Caco-2 (cell line): Measurements from ENCODE around the gene PHIP. TPM values are rescaled to one million over a fixed set of nuclear protein-coding genes. Genes with fewer than 3 reads are reported as not detected.

Source experiments
- BruUV-seq: library from RNA; stranded (reverse); fragments of 400-500 nt; replicated peaks from 2 replicates; lab custom pipeline; 2021; lab: Mats Ljungman, UMichigan
- CTCF ChIA-PET: fragments of 300-600 bp; sonication (Branson Sonifier 250); formaldehyde crosslinking; loops from one replicate; lab custom pipeline; 2022; ENCODE audit warnings: antibody characterized with exemption; lab: Charles Lee
- POLR2A ChIA-PET: fragments of 300-600 bp; sonication (Branson Sonifier 250); formaldehyde crosslinking; loops from one replicate; lab custom pipeline; 2022; ENCODE audit warnings: antibody characterized with exemption; lab: Charles Lee
- DNase-seq, 2 experiments: peaks; one replicate each; pipeline versions ENCODE4 v3.0.0 to v3.0.0-alpha.2; 2020 to 2022
- H3K27me3 ChIP-seq: replicated peaks from 2 replicates; pipeline ENCODE4 v1.6.0; 2011; ENCODE audit warnings: low read length; ENCODE audit not compliant: control insufficient read depth, insufficient read depth
- H3K36me3 ChIP-seq: 2 replicates; pipeline ENCODE4 v1.5.1; 2011; ENCODE audit warnings: low read length; ENCODE audit not compliant: control insufficient read depth, insufficient read depth
- H3K4me1 ChIP-seq: fragments of 250-450 bp; sonication (Bioruptor Pico); 2 replicates; pipeline ENCODE4 v1.5.1; 2020; ENCODE audit warnings: mild to moderate bottlenecking
- H3K4me3 ChIP-seq: 2 replicates; pipeline ENCODE4 v1.5.1; 2011; ENCODE audit warnings: low read depth, mild to moderate bottlenecking, control low read depth, low read length
- H3K9me3 ChIP-seq: fragments of 250-450 bp; sonication (Bioruptor Pico); 2 replicates; pipeline ENCODE4 v1.5.1; 2020; ENCODE audit warnings: mild to moderate bottlenecking, moderate library complexity
- H3K27ac Mint-ChIP-seq: one replicate; pipeline ENCODE4 v1.8.0; 2022; ENCODE audit warnings: mixed read lengths; ENCODE audit not compliant: unreplicated experiment
- H3K27me3 Mint-ChIP-seq: one replicate; pipeline ENCODE4 v1.8.0; 2022; ENCODE audit warnings: mixed read lengths; ENCODE audit not compliant: insufficient read depth, unreplicated experiment
- H3K36me3 Mint-ChIP-seq: one replicate; pipeline ENCODE4 v1.8.0; 2022; ENCODE audit warnings: mild to moderate bottlenecking, mixed read lengths; ENCODE audit not compliant: insufficient read depth, unreplicated experiment
- H3K4me1 Mint-ChIP-seq: one replicate; pipeline ENCODE4 v1.8.0; 2022; ENCODE audit warnings: low read depth, mixed read lengths; ENCODE audit not compliant: unreplicated experiment
- H3K4me3 Mint-ChIP-seq: one replicate; pipeline ENCODE4 v1.8.0; 2022; ENCODE audit warnings: mild to moderate bottlenecking, moderate library complexity, mixed read lengths; ENCODE audit not compliant: unreplicated experiment
- H3K9me3 Mint-ChIP-seq: one replicate; pipeline ENCODE4 v1.8.0; 2022; ENCODE audit warnings: mixed read lengths; ENCODE audit not compliant: unreplicated experiment
- CTCF ChIP-seq, 2 experiments: fragments of 200-600 bp in 1 of 2; IDR thresholded peaks; 1 replicate in 1 of 2; 2 replicates in 1 of 2; pipeline versions ENCODE4 v1.5.1 to v1.8.0; 2011 to 2022; ENCODE audit warnings: antibody characterized with exemption in 1 of 2, control low read depth in 1 of 2, inconsistent platforms in 1 of 2, low read depth in 1 of 2, low read length in 1 of 2, mild to moderate bottlenecking in 1 of 2, moderate library complexity in 1 of 2; ENCODE audit not compliant: insufficient read depth in 1 of 2, severe bottlenecking in 1 of 2, unreplicated experiment in 1 of 2
- intact Hi-C: fragments of 100-400 bp; cut with micrococcal nuclease; formaldehyde crosslinking; loops from one replicate; pipeline ENCODE4 v1.10.0; 2022; ENCODE audit not compliant: unreplicated experiment
- total RNA-seq: library from RNA; stranded (reverse); gene quantifications from 2 replicates; pipeline ENCODE4 v1.2.3, GENCODE V29; 2022

The PHIP gene
- total RNA-seq, 1 experiment from 2014 or later = 31.2 TPM

- DNase-seq = no peak
- H3K27me3 ChIP-seq = no peaks in the 10 kb centered on the region
- ChIA-PET POLR2A (no interaction called here), CTCF (no interaction called here)
- H3K4me1 ChIP-seq = no peaks in the 10 kb centered on the region
- Mint-ChIP-seq H3K9me3 (no peaks in the 10 kb centered on the region), H3K27me3 (no peaks in the 10 kb centered on the region), H3K4me1 (no peaks in the 10 kb centered on the region), H3K4me3 (no peak overlapping the region), H3K36me3 (peaks cover 68% of the 10 kb centered on the region), H3K27ac (no peak overlapping the region)
- no TSS peak for BruUV-seq
- TF ChIP-seq CTCF (IDR thresholded peaks at IDR 0.05; ENCODE audit: insufficient read depth in 1 of 2, low read depth in 1 of 2, low read length in 1 of 2, severe bottlenecking in 1 of 2, unreplicated experiment in 1 of 2) = no peak
- no peak overlapping the region for H3K4me3 ChIP-seq
- intact Hi-C loops = no loop called here
- H3K9me3 ChIP-seq = no peaks in the 10 kb centered on the region
- H3K36me3 ChIP-seq = no peaks in the 10 kb centered on the region
Measured at GRCh38 chr6:78999737-79000136, 78.3 kb downstream of the PHIP start.

- POLR2A ChIA-PET = no interaction called here
- CTCF ChIA-PET = no interaction called here
- no peak for DNase-seq
- Histone ChIP-seq H3K27me3 (no peaks in the 10 kb centered on the region), H3K4me3 (no peak overlapping the region), H3K9me3 (no peaks in the 10 kb centered on the region), H3K4me1 (no peaks in the 10 kb centered on the region), H3K36me3 (peaks cover 2% of the 10 kb centered on the region)
- intact Hi-C loops = no loop called here
- Mint-ChIP-seq H3K4me3 (no peak overlapping the region), H3K27ac (no peak overlapping the region), H3K27me3 (no peaks in the 10 kb centered on the region), H3K36me3 (peaks cover 73% of the 10 kb centered on the region), H3K4me1 (no peaks in the 10 kb centered on the region), H3K9me3 (no peaks in the 10 kb centered on the region)
- BruUV-seq = no TSS peak
- TF ChIP-seq CTCF (IDR thresholded peaks at IDR 0.05; ENCODE audit: insufficient read depth in 1 of 2, low read depth in 1 of 2, low read length in 1 of 2, severe bottlenecking in 1 of 2, unreplicated experiment in 1 of 2) = no peak
Measured at GRCh38 chr6:78995946-78996345, 82.1 kb downstream of the PHIP start.

- Mint-ChIP-seq H3K9me3 (no peaks in the 10 kb centered on the region), H3K27ac (no peak overlapping the region), H3K27me3 (no peaks in the 10 kb centered on the region), H3K4me3 (no peak overlapping the region), H3K36me3 (peaks cover 73% of the 10 kb centered on the region), H3K4me1 (no peaks in the 10 kb centered on the region)
- no peaks in the 10 kb centered on the region for H3K27me3 ChIP-seq
- H3K36me3 ChIP-seq = peaks cover 2% of the 10 kb centered on the region
- H3K9me3 ChIP-seq = no peaks in the 10 kb centered on the region
- ChIA-PET POLR2A (no interaction called here), CTCF (no interaction called here)
- DNase-seq = no peak
- H3K4me1 ChIP-seq = no peaks in the 10 kb centered on the region
- H3K4me3 ChIP-seq = no peak overlapping the region
- intact Hi-C loops = no loop called here
- no peak for TF ChIP-seq CTCF (IDR thresholded peaks at IDR 0.05; ENCODE audit: insufficient read depth in 1 of 2, low read depth in 1 of 2, low read length in 1 of 2, severe bottlenecking in 1 of 2, unreplicated experiment in 1 of 2)
- BruUV-seq = no TSS peak
Measured at GRCh38 chr6:78995346-78995745, 82.7 kb downstream of the PHIP start.
